OCI-LY7 (cell line): Measurements from ENCODE around the gene HEPN1.

Source experiments
- CTCF ChIP-seq: fragments of 200-600 bp; sonication (generic); conservative IDR thresholded peaks from 2 replicates; pipeline ENCODE4 v1.5.1; 2014; ENCODE audit warnings: mild to moderate bottlenecking, antibody characterized with exemption, low read length, moderate library complexity, mixed read lengths
- EZH2phosphoT487 ChIP-seq: fragments of 200-600 bp; sonication (generic); IDR thresholded peaks from 2 replicates; pipeline ENCODE4 v1.6.1; 2018; ENCODE audit warnings: low read depth, borderline replicate concordance, mild to moderate bottlenecking, mixed run types, antibody characterized with exemption, low read length, moderate library complexity, mixed read lengths

- TF ChIP-seq CTCF, result no peak
- no peak for TF ChIP-seq EZH2phosphoT487
Observed at GRCh38 chr11:124896821-124897391, 22.1 kb upstream of the HEPN1 start.
